ENCODE data around the gene SPSB4. TPM values are rescaled to one million over a fixed set of nuclear protein-coding genes. Genes with fewer than 3 reads are reported as not detected.

The SPSB4 gene
- total RNA-seq, 4 donors from 2014 or later = 0.14 TPM; not detected in 3

GRCh38 chr3:141020143-141020830 is 30.9 kb upstream of the SPSB4 start:
- no peaks in the 10 kb centered on the region for H3K36me3 ChIP-seq

GRCh38 chr3:141021261-141021660 is 29.9 kb upstream of the SPSB4 start:
- no peak overlapping the region for H3K27ac ChIP-seq
- TF ChIP-seq POLR2AphosphoS5 (IDR thresholded peaks at IDR 0.05) (no peak), POLR2A (IDR thresholded peaks at IDR 0.05) (no peak), EP300 (IDR thresholded peaks at IDR 0.05; ENCODE audit: low read depth) (no peak), CTCF (IDR thresholded peaks at IDR 0.05) (no peak)
- no peaks in the 10 kb centered on the region for H3K27me3 ChIP-seq
- in situ Hi-C loops (cut with MboI; ENCODE audit: low pct_ligation_motif_present in 1 of 4, low pct_unique_long_range_greater_than_20kb in 1 of 4, low sequenced_read_pairs in 3 of 4) = loop anchor here (10.0 to 25.0 kb wide), 3 partner anchors 84 to 166 kb away; no protein-coding TSS in a partner anchor
- H3K4me3 ChIP-seq = no peak overlapping the region
- WGBS, 2 donors (ENCODE audit: low coverage in 1 of 2) = 82 to 100% methylated on average over 4 of the region's 4 CpGs
- no peaks in the 10 kb centered on the region for H3K9me3 ChIP-seq
- H3K4me1 ChIP-seq = no peaks in the 10 kb centered on the region
- no peaks in the 10 kb centered on the region for H3K36me3 ChIP-seq
- DNase-seq = no peak
- intact Hi-C loops (cut with DNase I; ENCODE audit: low total_unique reads) = no loop called here

More at GRCh38 chr3:141020143-141020830, 30.9 kb upstream of the SPSB4 start:
- no peak overlapping the region for H3K4me3 ChIP-seq
- no peaks in the 10 kb centered on the region for H3K9me3 ChIP-seq
- intact Hi-C loops (cut with DNase I; ENCODE audit: low total_unique reads) (no loop called here), in situ Hi-C loops (cut with MboI; ENCODE audit: low pct_ligation_motif_present in 1 of 4, low pct_unique_long_range_greater_than_20kb in 1 of 4, low sequenced_read_pairs in 3 of 4) (loop anchor here (10.0 to 25.0 kb wide), 3 partner anchors 85 to 167 kb away; no protein-coding TSS in a partner anchor)
- no peaks in the 10 kb centered on the region for H3K27me3 ChIP-seq
- H3K27ac ChIP-seq = no peak overlapping the region
- TF ChIP-seq POLR2A (IDR thresholded peaks at IDR 0.05) (no peak), POLR2AphosphoS5 (IDR thresholded peaks at IDR 0.05) (no peak), EP300 (IDR thresholded peaks at IDR 0.05; ENCODE audit: low read depth) (no peak), CTCF (IDR thresholded peaks at IDR 0.05) (no peak)
- no peaks in the 10 kb centered on the region for H3K4me1 ChIP-seq
- WGBS, 2 donors (ENCODE audit: low coverage in 1 of 2) = 81 to 100% methylated on average over 1 to 5 of the region's 5 CpGs
- no peak for DNase-seq

- Histone ChIP-seq H3K36me3 (no peaks in the 10 kb centered on the region), H3K4me1 (no peaks in the 10 kb centered on the region), H3K27ac (no peak overlapping the region), H3K9me3 (no peaks in the 10 kb centered on the region), H3K27me3 (no peaks in the 10 kb centered on the region), H3K4me3 (no peak overlapping the region)
- WGBS, 2 donors (ENCODE audit: low coverage in 1 of 2) = 91 to 96% methylated on average over 18 to 22 of the region's 22 CpGs
- intact Hi-C loops (cut with DNase I; ENCODE audit: low total_unique reads) = loop anchor here (5.0 kb wide), 1 partner anchor 392 kb away; no protein-coding TSS in a partner anchor
- DNase-seq = no peak
- TF ChIP-seq POLR2AphosphoS5 (IDR thresholded peaks at IDR 0.05) (no peak), EP300 (IDR thresholded peaks at IDR 0.05; ENCODE audit: low read depth) (no peak), POLR2A (IDR thresholded peaks at IDR 0.05) (no peak), CTCF (IDR thresholded peaks at IDR 0.05) (no peak)
- in situ Hi-C loops (cut with MboI; ENCODE audit: low pct_ligation_motif_present in 1 of 4, low pct_unique_long_range_greater_than_20kb in 1 of 4, low sequenced_read_pairs in 3 of 4) = no loop called here
These were observed 20.9 kb upstream of the SPSB4 start for GRCh38 chr3:141030296-141030695.

GRCh38 chr3:141039589-141039988 is 11.6 kb upstream of the SPSB4 start:
- 40 to 54% methylated on average over 4 to 5 of the region's 5 CpGs for WGBS, 2 donors (ENCODE audit: low coverage in 1 of 2)
- no peak for TF ChIP-seq POLR2A (IDR thresholded peaks at IDR 0.05)
- no peak for TF ChIP-seq POLR2AphosphoS5 (IDR thresholded peaks at IDR 0.05)
- no peak for TF ChIP-seq EP300 (IDR thresholded peaks at IDR 0.05; ENCODE audit: low read depth)
- TF ChIP-seq CTCF (IDR thresholded peaks at IDR 0.05) = no peak
- no peaks in the 10 kb centered on the region for H3K9me3 ChIP-seq
- in situ Hi-C loops (cut with MboI; ENCODE audit: low pct_ligation_motif_present in 1 of 4, low pct_unique_long_range_greater_than_20kb in 1 of 4, low sequenced_read_pairs in 3 of 4) = no loop called here
- H3K27ac ChIP-seq = no peak overlapping the region
- intact Hi-C loops (cut with DNase I; ENCODE audit: low total_unique reads) = no loop called here
- DNase-seq = no peak
- H3K27me3 ChIP-seq = peaks cover 12% of the 10 kb centered on the region
- H3K4me3 ChIP-seq = no peak overlapping the region
- H3K4me1 ChIP-seq = no peaks in the 10 kb centered on the region
- no peaks in the 10 kb centered on the region for H3K36me3 ChIP-seq

All from transverse colon (tissue), 4 donors.